HG03521 (cell line): ENCODE measurements around the gene RFFL.
"Not testable (repeated sequence)": the region's sequence is repeated elsewhere in the genome, so short reads cannot be mapped to it uniquely, and the experiment has no call there.

Experiments
- ATAC-seq: cut with Tn5 transposase; IDR thresholded peaks from one replicate; pipeline ENCODE4 v1.9.1; 2021; ENCODE audit warnings: mild to moderate bottlenecking, moderate library complexity; ENCODE audit not compliant: unreplicated experiment

RFFL gene, protein sequence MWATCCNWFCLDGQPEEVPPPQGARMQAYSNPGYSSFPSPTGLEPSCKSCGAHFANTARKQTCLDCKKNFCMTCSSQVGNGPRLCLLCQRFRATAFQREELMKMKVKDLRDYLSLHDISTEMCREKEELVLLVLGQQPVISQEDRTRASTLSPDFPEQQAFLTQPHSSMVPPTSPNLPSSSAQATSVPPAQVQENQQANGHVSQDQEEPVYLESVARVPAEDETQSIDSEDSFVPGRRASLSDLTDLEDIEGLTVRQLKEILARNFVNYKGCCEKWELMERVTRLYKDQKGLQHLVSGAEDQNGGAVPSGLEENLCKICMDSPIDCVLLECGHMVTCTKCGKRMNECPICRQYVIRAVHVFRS

DNA sequence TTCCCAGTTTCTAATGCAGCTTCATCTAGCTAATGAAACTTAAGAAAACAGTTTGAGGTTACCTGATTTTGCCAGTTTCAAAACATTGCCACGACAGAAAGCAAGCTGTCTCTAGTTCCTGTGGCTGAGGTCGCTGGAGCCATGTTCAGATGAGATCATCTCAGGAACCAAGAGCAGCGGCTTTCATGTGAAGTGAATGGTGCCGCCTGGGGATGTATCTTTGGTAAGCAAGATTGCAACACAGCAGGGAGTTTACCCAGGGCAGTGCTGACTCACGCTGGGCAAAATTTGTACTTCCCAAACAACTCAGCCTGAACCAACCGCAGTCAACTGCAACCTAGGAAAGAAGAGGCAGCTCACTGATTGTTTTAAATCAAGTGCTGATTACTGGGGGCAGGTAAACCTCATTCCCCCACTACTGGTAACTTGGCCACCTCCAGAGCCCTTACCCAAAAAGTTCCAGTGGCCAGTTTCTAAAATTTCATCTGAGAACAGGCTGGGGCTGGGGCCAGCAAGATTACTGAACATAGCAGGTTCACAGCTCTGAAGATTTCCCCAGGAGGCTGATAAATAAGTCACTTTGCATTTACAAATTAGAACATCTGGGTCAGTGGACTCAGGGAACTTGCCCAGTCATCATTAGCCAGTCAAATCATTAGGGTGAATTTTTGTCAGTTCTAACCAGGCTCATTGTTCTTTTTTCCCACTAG is at the start of gene RFFL:
Gene RFFL (minus strand): TSS at position 194 of the 710 bp plus-strand sequence. CDS start 37,154 bp downstream, outside the sequence.
- ATAC-seq, result peak; percentile 79

DNA sequence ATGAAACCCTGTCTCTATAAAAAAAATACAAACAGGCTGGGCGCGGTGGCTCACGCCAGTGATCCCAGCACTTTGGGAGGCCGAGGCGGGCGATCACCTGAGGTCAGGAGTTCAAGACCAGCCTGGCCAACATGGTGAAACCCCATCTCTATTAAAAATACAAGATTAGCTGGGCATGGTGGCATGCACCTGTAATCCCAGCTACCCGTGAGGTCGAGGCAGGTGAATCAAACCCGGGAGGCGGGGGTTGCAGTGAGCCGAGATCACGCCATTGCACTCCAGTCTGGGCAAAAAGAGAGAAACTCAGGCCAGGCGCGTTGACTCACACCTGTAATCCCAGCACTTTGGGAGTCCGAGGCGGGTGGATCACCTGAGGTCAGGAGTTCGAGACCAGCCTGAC is 47.3 kb upstream of the RFFL start:
- not testable (repeated sequence) for ATAC-seq

DNA sequence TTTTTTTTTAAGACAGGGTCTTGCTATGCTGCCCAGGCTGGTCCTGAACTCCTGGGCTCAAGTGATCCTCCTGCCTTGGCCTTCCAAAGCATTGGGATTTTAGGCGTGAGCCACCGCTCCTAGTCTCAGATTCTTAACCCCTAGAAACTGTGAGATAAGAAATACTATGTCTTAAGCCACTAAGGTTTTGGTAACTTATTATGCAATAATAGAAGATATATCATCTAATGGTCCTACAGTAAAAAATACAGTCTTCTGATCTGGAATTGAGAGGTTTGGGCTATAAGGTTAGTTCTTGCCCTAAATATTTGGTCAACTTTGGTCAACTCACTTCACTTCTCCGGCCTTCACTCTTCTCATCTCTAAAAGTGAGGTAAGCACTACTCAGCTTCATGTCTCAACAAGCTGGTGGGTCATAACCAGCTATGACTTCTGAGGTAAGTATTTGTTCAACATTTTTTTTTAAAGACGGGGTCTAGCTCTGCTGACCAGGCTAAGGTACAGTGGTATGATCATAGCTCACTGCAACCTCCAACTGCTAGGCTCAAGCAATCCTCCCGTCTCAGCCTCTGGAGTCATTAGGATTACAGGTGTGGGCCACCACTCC is 41.4 kb upstream of the RFFL start:
- ATAC-seq, result no peak

DNA sequence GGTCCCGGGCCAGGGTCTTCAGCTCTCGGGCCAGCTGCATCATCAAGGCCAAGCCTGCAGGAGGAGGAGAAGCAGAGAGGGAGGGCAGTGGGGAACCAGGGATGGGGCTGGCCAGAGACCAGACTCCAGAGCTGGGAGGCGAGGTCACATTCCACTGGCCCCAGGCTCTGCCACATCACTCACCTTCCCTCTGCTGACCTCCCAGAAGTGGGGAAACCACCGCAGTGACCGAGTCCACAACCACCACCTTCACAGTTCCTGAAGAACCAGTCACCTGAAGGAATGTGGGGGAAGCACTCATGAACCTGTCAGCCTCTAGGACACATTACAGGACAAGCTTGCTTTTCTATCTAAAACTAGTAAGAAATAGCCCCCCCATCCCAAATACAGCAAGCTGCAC is 39.8 kb upstream of the RFFL start:
- no peak for ATAC-seq

DNA sequence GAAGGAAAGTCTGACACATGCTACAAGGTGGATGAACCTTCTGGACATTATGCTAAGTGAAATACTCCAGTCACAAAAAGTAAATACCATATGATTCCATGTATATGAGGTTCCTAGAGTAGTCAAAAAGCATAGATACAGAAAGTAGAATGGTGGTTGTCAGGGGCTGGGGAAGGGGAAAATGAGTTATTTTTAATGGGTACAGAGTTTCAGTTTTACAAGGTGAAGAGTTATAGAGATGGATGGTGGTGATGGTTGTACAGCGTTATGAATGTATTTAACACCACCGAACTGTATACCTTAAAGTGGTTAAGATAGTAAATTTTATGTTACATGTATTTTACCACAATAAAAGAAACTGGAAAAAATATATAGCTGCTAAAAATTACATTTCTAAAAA is 38.2 kb upstream of the RFFL start:
- ATAC-seq, result no peak

DNA sequence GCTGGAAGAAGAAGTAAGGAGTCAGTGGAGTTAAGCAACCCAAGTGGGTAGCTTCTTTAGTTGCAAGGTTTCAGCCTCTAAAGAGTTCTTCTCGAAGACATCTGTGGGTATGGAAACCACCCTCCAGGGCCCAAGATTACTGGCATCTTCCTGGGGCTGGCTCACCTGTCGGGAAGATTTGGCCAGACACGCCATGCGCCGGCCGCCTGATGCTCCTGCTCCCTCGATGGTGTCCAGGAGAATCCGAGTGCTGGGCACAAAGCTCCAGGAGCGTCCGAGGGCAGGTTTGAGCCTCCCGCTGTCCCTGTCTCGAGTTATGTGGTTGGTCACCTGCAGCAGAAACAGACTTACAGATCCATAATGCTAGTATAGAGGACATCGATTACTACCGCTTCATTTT is 37.5 kb upstream of the RFFL start:
- no peak for ATAC-seq

DNA sequence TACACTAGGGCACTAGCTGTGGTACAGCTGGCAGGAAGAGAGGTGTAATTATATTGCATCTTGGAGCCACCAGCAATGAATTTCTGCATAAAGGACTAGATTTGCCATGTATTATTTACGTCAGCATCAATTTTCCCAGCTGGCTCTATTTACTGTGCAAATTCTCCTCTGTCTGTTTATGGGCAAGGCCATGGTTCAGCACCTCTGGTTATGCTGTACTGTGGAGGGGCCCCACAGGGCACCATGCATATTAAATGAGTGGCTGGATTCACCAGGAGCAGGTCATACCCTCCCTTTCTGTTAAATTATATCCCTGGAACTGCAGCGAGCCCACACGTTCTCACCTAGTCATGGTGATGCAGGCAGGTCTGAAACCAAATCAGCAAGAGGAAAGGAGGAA is 36.4 kb upstream of the RFFL start:
- ATAC-seq, result no peak

DNA sequence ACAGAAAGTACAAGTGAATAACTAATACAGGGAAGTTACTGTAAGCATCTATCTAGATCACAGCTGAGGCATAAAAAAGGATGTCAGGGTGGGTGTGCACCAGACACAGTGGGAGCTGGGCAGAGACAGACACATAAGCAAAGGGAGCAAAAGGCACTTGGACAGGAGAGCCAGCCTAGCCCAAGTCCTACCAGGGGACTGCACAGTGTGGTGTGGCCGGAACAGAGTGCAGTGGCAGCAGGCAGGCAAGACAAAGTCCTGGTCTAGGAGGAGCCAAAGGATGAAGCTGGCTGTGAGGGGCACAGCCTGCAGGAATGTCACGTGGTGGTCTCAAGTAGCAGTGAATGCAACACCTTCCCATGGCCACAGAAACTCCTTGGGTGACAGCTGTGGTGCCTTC is 34.3 kb upstream of the RFFL start:
- ATAC-seq, result no peak

DNA sequence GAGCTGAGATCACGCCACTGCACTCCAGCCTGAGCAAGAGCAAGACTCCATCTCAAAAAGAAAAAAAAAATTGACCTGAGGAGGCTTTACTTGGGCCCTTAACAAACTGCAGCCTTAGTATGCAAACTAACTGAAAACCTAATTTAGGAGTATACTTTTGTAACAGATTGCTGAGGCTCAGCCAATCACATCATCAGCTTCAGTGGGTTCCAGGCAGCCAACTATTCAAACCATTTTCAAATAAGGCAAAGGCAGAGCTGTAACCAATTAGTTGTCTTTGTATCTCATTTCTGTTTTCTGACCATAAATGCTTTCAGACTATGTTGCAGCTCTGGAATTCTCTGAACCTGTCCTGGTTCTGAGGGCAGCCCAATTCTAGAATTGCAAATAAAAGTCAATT is 32.2 kb upstream of the RFFL start:
- ATAC-seq, result no peak

DNA sequence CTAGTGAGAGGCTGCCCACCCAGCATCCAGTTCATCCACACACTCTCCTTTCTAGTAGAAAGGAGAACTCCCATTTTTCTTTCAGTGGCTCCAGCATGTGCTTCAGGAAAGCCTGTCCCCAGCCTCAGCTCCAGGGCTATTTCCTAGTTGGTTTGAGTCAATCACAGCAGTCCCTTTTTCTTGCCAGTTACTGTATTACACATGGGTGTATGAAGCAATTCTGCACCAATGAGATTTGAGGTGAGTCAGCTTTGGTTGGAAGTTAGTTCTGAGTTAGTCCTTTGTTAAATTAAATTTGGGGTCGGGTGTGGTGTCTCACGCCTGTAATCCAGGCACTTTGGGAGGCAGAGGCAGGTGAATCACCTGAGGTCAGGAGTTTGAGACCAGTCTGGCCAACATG is 31.4 kb upstream of the RFFL start:
- ATAC-seq, result no peak

DNA sequence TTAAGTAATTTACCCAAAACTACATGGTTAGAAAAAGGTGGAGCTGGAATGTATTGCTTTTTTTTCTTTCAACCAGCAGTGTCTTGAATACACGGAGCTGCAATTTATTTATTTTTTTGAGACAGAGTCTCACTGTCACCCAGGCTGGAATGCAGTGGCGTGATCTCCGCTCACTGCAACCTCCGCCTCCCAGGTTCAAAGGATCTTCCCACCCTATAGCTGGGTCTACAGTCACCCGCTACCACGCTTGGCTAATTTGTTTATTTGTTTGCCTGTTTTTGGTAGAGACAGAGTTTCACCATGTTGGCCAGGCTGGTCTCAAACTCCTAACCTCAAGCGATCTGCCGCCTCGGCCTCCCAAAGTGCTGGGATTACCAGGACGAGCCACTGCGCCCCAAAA is 27.2 kb upstream of the RFFL start:
- not testable (repeated sequence) for ATAC-seq

DNA sequence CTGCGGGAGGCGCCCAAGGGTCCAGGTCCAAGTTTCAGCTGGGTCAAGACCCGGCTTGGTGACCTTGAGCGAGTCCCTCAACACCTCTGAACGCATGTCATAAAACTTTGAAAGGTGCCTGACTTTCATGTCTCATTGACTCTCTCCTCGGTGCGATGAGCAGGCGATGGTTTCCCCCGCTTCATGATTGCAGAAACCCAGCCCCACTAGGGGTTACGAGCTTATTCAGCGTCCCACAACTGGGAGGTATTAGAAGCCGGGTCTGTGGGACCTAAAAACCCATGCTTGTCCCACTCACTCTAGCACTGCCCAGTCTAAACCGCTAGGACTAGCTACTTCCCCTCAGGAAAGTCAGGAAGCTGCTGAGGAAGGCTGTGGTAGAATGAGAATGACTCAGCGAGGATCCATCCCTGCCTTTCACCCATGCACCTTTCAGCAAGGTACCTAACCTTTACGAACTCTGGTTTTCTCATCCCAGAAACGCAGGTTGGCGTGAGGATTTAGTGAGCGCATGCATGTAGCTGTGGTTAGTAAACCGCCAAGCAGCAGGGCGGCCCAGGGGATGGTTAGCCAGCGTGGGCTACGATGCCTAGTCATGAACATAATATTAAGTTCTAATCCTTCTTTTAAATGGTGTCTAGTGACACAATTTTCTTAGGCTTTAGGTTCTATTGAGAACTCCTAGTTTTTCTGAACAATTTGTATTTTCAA is 26.2 kb upstream of the RFFL start:
- peak; percentile 2 for ATAC-seq

DNA sequence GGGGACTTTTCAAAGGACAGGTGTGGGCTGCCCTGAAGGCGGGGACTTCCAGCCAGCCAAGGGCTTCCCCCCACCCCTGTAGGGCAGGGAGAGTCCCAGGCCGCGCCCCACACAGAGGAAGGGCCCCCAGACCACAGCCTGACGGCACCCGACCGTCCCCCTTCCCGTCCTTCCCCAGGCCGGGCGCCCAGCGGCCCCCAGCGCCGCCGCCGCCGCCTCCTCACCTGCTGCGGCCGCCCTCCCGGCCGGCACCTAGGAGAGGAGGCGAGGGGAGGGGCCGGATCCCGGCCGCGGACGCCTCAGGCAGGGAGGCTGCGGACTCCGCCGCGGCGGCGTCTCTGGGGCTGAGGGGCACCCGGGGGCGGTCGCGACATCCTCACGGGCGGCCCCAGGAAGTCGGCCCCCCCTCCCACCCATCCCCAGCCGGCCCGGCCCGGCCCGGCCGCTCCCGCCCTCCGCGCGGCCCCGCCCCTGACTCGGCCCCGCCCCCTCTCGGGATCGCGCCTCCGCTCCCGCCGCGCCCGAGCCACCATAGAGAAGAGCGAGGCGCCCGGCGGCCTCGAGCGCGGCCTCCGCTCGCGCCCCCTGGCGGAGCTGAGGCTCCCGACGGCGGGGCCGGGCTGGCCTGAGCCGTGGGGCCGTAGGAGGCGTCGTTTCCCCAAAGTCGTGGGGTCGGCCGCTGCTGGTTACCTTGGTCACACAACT is 25.5 kb upstream of the RFFL start:
- ATAC-seq, result peak; percentile 75

DNA sequence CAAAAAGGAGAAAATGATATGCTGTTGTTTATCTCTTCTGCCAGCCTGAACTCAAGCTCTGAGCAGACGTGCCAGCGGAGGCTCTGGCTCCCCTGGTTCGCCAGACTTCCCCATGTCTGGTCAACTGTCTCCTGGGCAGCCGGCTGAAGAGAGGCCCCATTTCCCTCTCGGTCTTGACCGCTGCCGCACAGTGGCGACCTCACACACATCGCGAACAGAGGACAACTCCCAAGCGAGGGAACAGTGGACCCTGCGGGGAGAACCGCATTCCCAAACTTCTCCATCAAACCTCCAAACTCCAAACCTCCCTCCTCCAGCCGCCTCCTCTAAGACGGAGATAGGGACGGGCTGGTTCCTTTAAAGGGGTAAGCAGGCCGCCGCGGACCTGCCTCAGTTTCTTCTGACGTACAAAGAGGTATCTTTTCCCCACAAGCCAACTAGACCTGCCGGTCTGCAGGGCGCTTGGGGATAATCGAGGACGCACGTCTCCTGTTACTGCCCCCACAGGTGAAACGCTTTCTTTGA is 24.9 kb upstream of the RFFL start:
- ATAC-seq, result no peak

DNA sequence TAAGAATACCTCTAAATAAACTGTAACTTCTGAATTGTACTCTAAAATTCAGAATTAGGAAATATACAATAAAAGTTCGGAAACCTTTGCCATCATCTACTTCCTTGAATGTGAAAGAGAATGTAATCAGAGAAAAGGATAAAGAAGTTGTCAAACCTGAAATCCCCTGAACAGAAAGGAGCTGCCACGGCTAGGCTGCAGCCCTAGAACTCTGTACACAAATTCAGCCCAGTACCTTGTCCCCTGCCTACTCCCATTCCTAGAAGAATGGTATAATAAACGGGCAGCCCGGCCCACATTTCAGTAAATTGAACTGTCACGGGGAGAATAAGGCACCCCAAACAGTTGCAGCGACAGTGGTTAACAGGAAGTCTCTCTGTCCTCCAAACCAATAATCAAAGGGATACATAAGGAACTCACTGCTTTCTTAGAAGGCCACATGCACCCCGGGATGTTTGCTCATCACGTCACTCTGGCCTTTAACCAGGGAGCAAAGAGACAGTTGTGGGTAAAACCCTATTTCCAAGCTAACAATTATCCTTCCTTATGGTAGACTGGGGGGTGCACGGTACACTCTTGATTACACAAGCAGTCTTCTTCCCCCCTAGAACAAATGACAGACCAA is 24.3 kb upstream of the RFFL start:
- ATAC-seq, result no peak

DNA sequence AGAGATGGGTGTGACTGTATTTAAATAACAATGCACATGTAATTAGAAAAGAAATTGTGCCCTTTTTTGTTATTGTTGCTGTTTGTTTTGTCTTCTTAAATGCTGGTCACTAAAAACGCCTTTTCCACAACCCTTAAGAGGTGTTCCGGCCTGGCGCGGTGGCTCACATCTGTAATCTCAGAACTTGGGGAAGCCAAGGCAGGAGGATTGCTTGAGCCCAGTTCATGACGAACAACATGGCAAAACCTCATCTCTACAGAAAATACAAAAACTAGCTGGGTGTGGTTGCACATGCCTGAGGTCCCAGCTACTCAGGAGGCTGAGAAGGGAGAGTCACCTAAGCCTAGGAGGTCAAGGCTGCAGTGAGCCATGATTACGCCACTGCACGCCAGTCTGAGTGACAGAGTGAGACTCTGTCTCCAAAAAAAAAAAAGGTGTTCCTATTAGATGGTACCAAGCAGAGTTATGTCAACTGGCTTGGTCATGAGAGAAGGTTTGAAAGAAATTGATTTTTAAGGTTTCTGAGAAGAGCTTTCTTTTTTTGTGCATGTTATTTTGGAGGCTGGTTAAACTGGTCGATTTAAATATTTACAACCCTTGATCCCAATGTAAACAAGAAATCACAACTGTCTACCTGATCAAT is 23.5 kb upstream of the RFFL start:
- ATAC-seq, result no peak

DNA sequence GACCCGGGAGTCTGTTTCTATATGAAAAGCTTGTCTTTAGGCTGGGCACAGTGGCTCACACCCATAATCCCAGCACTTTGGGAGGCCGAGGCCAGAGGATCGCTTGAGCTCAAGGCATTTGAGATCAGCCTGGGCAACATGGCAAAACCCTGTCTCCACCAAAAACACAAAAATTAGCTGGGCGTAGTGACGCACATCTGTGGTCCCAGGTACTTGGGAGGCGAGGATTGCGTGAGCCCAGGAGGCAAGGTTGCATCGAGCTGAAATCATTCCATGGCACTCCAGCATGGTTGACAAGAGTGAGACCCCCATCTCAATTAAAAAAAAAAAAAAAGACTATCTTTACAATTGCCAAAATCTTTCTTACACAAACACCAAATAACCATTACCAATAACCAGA is 22.7 kb upstream of the RFFL start:
- ATAC-seq, result no peak

DNA sequence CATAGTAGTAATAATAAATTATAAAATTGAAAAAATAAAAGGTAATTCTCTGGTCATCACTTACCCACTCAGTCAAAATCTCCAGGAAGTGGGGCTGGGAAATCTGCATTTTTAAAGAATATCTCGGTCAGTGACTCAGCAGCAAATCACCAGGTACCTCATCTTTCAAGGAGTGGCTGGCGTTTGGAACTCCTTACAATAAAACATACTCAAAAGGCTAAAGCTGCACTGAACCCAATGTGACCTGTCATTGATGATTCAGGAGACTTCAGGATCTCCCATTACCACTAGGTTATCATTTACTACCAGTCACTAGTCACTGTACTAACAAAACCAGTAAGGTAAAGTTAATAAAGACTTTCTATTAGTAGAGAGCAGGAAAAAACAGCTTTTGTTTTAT is 21.5 kb upstream of the RFFL start:
- ATAC-seq, result no peak

DNA sequence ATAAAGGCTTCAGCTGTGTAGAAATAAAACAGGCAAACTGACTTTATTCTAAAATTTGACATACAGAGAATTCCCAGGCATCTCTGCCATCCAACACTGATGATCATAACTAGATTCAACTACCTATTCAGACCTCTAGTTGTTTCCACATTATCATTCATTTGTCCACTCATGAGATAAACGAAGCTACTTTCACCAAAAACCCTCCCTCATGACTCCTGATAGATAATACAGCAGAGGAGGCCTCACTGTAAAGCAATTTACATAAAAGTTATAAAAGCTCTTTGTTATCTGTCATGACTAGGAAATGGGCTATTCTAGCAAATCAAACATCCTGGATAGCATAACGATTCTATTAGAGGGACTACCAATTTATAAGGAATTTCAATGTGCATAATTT is 19.6 kb upstream of the RFFL start:
- ATAC-seq, result no peak
